Urothelium cell line (cell line): ENCODE data around the gene DLGAP1.
"Not testable (repeated sequence)": the region's sequence is repeated elsewhere in the genome, so short reads cannot be mapped to it uniquely, and the experiment has no call there.

Experiments
- DNase-seq: peaks from one replicate; pipeline ENCODE4 v3.0.0; 2011; ENCODE audit warnings: low spot score, mixed read lengths
- FAIRE-seq: peaks from 2 replicates; lab custom pipeline; 2011; peaks lifted over from hg19 to GRCh38; lab: Jason Lieb, UNC

Gene DLGAP1

DNA sequence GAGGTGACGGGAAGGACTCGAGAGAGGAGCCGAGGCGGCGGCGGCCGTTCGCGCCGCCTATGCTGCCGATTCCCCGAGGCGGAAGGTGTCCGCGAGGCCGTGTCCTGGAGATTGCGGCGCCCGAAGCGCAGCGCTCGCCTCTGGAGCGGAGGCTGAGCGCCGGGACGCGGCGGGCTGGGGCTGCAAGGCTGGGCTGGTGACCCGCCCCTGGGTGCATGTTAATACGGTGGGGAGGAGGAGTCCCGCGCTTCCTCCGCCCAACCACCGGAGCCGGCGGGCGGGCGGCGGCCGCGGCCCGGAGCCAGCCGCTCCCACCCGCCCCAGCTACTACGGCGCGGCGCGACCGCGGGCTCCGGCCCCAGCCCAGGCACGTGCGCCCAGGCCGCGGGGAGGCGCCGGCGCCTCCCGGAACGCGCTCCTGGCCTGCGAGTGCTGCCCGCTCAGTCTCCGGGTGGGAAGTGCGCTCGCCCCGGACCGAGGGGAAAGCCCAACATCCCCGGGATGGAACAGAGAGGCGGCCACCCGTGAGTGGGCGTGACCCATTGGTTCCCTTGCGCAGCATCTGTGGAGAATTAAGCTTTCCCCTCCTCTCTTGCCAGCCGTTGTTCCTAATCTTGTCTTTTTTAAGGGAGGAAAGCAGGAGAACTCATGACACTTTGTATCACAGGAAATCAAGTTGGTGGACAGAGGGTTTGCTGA is at the start of gene DLGAP1:
Gene DLGAP1, minus strand, starts transcription at position 195 of the 699 bp plus-strand sequence.
- DNase-seq: peak; percentile 91
- FAIRE-seq: peak; percentile 82

DNA sequence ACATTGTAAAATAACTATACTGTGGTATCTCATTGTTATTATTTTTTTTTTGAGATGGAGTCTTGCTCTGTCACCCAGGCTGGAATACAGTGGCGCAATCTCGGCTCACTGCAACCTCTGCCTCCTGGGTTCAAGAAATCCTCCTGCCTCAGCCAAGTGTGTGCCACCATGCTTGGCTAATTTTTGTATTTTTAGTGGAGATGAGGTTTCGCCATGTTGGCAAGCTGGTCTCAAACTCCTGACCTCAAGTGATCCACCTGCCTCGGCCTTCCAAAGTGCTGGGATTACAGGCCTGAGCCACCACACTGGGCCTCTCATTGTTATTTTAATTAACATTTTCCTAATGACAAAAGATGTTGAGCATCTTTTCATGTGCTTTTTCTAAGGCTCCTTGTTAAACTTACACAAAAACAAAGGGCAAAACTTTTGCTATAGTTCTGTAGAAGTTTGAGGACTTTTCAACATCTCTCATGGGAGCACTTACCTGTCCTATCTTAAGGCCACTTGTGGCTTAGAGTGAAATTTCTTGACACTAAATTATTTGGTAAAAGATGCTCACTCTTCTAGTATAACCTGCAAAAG is 39.7 kb upstream of the DLGAP1 start:
- not testable (repeated sequence) for DNase-seq

DNA sequence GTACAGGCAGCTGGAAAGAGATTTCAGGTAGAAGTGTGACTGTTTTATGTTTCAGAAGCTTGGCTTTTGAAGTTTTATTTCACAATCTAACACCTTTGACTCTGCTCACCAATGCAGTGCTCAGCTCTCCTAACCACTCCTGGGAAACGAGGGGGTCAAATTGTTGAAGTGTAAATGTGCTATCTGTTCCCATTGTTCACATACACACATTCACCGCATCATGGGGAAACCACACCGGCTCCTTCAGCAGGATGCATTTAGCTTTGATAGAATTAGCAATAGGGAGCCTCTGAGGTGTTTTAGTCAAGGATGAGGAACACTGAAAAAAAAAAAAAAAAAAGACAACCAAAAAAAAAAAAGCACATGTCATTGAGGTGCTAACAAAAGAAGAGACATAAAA is 13.4 kb upstream of the DLGAP1 start:
- DNase-seq (no peak), FAIRE-seq (no peak)

More for the DNA sequence above, 39.7 kb upstream of the DLGAP1 start:
- FAIRE-seq: not testable (repeated sequence)

DNA sequence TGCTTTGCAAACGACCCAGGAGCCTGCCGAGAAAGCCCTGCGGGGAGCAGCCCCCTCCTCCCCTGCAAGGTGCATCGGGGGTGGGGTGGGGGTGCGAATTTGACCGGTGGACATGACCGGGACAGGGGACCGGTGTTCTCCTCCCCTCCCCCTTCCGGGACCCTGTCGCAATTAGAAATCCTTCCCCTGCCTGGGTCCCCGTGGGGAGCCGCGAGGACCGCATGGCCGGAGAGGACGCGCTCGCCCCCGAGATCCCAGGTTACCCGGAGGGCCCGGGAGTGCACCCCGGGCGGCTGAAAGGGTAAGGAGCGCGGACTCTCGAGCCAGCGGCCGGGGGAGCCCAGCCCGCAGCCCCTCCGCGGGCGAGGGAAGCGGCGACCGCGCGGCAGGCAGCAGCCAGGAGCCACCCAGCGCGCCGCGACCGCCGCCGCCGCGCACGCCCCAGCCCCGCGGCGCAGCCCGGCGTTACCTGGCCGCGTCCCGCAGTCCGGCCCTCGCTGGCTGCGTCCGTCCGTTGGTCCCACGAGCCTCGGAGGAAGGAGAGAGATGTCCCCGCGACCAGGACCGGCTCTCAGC is 482 bp downstream of the DLGAP1 start:
- DNase-seq (peak; percentile 27), FAIRE-seq (peak; percentile 84)

DNA sequence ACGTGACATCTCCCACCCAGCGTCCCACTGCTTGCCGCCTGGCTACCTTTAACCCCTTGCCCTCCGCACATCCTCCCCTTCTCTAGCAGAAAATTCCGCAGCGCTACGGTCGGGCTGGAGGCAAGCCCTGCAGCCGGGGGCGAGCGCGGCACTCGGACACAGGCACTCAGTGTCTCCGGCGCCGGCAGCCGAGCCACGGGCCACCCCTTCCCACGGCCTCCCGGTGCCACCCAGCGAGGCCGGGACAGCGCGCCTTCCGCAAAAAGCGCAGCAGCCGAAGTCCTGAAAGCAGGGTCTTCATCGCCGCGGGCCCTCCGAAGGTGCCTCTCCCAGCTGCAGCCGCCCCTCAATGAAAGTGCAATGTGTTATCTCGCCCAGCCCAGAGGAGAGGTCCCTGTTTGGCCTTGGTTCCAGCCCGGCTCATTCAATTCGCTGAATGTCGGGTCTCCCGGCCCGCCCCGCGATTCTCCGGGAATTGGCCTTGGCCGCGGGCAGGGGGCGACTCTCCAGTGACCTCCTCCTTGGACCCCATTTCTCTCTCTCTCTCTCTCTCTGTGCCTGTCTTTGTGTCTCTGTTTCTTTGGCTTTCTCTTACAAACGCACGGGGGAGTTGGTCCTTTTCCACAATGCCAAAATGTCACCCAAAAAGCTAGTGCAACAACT is 1.1 kb downstream of the DLGAP1 start:
- FAIRE-seq: no peak
- DNase-seq: peak; percentile 39

DNA sequence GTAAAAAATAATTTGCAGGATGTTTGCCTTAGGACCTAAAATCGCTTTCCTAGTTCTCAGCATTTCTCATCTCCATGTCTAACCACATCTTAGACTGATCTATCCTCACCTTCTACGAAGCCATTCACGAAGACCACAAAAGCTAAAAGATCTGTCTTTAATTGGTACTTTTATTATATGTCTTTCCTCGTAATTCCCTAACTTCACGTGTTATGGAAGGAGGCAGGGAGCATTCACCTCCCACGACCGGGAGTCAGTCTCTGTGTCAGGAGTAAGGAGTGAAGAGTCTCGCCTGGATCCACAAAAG is 1.6 kb downstream of the DLGAP1 start:
- FAIRE-seq (no peak), DNase-seq (no peak)

DNA sequence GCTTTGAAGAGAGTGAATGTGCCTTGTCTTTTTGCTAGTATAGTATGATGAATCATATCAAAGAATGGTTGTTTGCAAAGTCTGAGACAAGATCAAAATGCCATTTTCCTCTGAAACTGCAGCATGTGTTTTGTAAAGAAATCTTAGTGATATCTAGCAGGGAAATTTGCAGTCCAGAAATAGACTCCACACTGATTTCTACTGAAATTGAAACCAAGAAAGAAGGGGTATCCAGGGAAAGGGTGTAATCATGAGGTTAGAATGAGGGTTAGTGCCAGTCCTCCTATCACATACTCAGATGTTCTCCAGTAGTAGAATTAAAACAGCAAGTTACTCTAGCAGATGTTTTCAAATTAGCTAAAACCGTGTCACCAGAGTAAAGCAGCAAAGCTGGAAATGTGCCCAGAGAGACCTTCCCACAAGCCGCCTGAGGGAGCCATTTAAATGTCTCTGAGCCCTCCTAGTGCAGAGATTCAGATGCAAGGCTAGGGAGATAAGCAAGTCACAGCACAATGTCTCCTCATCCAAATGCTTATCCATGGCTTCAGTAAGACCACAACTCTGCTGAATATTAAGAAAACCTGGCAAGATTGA is 4.9 kb downstream of the DLGAP1 start:
- FAIRE-seq: no peak

DNA sequence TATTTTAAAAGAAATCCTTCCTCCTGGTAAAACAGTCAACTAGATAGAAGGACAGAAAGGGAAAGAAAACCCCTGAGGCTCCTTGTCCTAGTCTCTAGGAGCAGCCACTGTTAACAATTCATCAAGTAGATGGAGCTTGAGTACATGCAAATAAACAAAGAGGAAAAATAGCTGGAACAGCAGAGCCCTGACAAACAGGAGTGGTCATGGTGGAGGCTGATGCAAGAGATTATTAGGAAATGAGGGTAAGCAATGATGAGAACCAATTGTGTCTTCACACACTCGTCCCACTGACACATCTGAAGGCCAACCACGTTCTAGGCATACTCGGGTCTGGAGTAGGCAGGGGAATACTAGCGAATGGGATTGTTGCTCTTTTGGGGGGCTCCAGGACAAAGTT is 9.2 kb downstream of the DLGAP1 start:
- DNase-seq: no peak

More for the DNA sequence above, 4.9 kb downstream of the DLGAP1 start:
- no peak for DNase-seq

DNA sequence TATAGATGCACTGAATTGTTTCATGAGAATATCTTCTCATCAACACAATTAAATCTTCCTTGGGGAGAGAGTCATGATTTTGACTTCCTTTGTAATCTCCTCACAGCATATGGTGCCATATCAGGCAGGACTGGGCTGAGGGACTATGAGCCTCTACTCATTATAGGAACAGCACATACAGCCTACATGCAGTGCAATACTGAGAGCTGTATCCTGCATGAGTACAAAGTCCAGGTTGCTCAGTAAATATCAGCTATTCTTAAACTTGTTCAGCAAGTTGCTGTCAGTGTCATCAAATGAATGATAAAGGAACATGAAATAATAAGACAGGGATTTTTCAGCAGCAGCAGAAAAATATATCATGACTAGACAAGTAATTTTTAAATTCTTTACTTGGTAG is 10.8 kb downstream of the DLGAP1 start:
- DNase-seq (no peak), FAIRE-seq (peak; percentile 9)

More for the DNA sequence above, 9.2 kb downstream of the DLGAP1 start:
- FAIRE-seq: no peak

DNA sequence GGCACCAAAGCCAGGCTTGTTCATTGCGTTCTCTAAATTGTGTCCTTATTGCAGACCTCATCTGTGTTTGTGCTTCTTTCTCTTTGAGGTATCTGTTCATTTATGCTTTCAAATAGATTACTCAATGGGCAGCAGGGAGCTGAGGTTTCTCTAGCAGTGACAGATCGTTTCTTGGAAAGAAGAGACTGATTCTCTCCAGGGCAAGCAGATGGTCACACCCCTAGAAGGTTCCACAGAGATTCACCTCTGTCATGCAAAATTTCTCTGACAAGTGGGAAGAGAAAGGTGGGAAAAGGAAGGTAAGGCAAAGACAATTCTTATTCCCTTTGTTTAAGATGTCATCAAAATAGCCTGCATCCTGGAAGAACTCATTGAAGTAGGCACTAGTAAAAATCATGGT is 14.0 kb downstream of the DLGAP1 start:
- DNase-seq (no peak), FAIRE-seq (peak; percentile 9)

DNA sequence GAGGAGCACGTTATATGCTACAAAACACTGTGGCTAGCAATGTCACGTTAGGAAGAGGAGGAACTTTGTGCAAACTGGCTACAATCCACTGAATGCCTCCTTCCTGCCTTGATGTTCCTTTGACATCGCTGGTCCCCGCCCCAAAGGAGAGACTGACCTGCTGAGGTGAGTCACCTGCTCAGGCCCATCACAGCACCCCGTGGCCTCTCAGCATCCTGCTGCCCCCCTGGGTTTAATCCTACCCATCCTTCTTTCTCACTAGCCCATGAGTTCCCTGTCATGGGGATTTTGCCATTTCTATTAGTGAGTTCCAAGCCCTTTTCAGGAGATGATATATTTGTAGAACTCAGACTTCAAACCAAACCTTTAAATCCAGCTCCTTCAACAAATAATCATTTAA is 16.2 kb downstream of the DLGAP1 start:
- peak; percentile 48 for FAIRE-seq
- DNase-seq: no peak

DNA sequence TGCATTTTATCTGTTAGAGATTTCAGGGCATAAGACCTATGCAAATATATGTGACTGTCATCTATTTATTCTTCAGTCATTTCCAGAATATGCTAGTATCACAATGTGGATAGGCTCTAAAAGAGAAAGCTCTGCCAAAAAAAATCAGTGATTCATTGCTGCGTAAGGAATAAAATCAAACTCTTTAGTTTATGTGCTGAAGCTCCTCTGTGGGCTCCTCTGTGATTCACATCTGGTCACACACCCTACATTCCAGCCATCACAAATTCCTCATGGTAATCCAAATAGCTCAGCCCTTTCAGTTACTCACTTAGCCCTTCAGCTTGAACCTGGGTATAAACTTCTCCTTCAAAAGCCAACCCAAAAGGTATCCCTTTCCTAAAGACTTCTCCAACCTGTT is 21.4 kb downstream of the DLGAP1 start:
- DNase-seq (peak; percentile 90), FAIRE-seq (no peak)

DNA sequence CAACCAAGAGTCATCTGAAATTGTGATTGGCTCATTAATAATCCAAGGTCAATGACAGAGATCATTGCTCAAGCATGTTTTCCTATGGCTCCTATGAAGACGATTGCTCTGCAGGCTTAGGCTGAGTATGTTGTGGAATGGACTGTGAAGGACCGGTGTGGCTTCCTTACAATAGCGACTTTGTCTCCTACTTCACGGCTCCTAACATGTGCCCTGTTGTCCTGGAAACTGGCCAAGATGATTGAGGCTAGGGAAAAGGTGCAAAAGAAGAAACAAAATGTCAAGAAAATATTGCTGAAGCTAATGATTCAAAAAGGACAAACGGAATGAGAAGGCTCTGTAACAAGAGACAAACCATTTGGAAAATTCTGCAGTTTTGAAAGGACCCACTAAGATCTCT is 24.3 kb downstream of the DLGAP1 start:
- FAIRE-seq: no peak
- no peak for DNase-seq

DNA sequence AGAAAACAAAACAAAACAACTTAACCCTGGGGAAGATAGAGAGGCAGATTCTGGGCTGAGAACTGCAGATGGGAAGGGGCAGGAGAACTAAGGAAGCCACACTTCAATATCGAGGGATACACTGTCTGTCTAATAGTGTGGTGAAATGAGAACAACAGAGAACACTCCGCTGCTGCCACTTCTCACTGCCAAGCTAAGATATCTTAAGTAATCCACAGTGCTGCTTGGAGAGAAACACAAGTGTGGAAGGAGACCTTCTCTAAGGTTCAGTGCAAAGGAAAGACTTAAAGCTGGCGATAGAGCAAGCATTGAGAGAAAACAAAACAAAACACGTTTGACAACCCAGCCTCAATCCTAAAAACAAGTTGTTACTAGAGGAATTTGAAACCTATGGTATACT is 37.4 kb downstream of the DLGAP1 start:
- FAIRE-seq (peak; percentile 48), DNase-seq (no peak)

DNA sequence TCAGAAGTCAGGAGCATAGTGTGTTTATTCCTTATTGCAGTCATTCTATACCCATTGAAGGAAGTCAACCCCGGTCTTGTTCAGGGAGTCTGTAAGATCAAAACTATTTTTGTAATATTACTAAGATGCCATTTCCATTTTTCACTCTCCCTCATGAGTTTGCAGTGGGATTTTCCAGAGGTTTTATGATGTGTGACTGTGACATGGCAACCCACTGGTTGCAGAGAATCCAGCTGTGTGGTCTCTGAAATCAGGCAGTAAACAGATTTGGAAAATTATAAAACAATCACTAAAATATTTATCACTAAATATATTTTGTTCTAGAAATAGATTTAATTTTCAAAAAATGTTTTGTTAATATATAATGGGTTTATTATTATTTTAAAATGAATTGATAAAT is 38.1 kb downstream of the DLGAP1 start:
- FAIRE-seq: no peak
- DNase-seq: no peak

DNA sequence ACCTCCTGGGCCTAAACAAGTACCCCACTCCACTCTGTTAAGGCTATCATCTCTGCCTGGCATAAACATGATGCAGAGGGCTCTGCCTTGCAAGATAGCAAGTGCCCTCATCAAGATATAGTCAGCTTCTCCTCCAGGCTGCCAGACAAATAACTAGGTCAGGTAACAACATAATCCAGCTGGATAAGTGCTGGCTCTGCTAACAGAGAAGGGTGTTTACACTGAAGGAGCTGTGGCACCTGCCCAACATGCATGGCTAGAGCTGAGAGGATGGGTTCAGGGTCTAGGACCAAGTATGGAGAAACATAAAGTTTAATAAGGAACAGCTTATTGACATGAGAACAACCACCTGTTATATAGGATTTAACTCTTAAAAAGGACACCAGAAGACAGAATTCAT is 42.8 kb downstream of the DLGAP1 start:
- DNase-seq: no peak
- FAIRE-seq: peak; percentile 55

DNA sequence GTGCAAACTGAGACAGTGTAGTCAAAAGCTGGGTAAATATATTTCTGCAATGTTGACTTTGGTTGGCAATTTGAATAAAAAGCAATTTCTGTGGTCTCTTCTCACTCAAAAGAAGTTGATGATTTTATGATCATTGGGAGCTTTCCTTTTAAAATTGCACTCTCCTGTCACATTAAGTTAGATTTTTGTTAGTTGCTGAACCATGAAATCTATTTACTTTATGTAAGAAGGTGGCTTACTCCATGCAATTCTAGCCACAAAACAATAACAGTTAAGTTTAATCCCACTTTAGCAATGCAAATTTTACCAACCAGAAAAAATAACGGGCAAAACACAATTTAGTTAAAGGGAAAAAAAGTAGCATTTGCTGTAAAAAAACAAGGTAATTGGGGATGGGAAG is 48.3 kb downstream of the DLGAP1 start:
- no peak for FAIRE-seq
- DNase-seq: no peak

DNA sequence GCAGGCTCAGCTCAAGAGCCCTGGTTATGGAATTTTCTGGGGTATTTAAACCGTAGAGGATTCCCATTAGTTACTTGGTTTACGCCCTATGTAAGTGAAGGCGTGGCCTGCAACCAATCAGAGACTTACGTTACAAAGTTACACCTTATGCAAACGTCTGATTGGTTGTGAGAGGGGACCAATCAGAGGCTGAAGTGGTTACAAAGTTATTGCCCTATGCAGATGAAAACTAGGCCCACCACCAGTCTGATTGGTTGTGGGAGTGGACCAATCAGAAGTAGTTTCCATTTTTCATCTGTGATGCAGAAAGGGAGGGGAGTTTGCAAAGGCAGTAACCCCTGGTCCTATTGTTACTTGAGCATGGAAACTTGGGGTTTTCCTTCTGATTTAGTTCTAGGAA is 49.1 kb downstream of the DLGAP1 start:
- DNase-seq (no peak), FAIRE-seq (no peak)

DNA sequence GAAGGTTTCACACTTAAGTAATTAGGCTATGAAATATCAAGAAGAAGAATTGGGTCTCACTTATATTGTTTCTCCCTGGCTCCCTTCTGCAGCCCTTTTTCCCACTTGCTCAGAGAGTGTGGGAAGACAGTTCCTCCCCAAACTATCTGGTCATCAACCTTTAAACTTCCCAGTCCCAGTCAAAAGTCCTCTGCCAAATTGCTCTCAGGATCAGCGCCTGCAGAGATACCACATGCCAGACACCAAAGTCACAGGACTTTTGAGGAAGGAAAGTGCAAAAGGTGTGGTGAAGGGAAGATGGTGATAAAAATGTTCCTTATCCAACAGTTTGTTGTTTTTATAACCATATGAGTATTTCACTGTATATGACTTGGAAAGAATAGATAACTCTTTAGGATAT is 51.3 kb downstream of the DLGAP1 start:
- DNase-seq (no peak), FAIRE-seq (no peak)

DNA sequence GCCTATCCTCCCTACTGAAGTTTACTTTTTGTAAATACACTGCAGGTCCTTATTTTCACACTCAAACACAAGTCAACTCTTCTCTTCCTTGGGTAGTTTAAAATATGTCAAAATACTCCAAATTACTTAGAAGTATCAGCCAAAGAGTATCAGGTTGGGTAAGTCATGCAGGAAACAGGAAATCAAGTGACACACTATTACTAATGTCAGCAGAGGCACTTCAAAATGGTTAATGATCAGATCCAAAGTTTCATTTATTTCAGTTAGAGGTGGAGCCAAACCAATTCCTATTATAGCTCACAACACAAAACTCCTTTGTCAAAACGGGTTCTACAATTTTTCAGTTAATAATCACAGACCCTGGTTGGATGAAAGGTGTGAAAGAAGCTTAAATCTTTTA is 54.2 kb downstream of the DLGAP1 start:
- no peak for DNase-seq
- no peak for FAIRE-seq

DNA sequence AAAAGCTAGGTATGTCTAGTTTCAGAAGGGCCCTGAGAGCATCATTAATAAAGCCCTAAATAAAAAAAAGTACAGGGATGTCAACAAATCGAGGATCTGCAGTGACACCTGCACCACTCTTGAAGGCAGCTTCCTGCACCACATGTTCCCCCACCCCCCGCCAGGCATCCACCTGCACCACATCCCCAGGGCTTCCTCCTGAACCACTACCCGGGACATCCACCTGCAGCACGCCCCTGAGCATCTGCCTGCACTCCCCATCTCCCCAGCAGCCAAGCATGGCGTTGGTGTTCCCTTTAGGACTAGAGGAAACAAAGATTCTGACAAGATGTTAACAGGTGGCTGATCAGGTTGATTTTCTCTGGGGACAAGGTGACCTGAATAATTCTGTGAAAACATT is 55.2 kb downstream of the DLGAP1 start:
- DNase-seq: no peak
- no peak for FAIRE-seq

DNA sequence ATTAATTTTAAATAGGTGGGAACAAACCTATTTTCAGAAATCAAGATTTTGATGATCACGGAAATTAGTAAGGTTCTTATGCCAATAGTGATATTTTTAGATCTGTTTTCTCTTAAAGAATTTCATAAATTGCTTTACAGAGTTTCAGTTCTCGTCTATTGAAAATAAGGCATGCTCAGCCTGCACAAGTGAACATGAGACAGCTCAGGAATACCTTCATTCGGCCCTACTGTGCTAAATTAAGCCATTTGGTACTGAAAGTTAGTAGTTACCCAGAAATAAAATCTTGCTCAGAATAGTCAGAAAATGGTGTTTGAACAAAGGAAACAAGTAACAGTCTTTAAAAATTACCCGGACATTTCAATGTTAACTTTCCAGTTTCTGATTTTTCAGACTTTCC is 60.4 kb downstream of the DLGAP1 start:
- FAIRE-seq (no peak), DNase-seq (no peak)
